NCI-H510A (cell line): Measurements from ENCODE around the gene BBS5.

ENCODE experiments used
- DNase-seq: peaks from one replicate; lab custom pipeline; 2025; lab: John Stamatoyannopoulos, UW

Gene BBS5

DNA sequence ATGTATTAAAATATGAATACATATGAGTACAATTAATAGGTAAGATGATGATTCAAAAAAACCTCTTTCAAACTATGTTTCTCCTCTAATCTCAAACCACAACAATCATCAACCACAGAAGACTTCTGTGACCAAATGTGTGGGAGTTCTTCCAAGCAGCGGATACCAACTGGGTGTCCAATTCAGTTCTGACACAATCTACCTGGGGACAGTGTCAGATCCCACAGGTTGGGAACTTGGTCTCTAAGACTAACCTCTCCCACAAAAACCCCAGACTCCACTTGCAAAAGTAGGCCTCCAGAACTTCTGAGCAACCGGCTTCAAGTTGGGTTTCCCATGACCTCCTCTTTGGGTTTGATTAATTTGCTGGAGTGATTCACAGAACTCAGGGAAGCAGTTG is 67.5 kb downstream of the BBS5 start:
- DNase-seq = no peak
